G401 (cell line): ENCODE measurements around the gene ARHGAP1. TPM values are rescaled to one million over a fixed set of nuclear protein-coding genes. Genes with fewer than 3 reads are reported as not detected.

Experiments used
- DNase-seq: peaks from one replicate; pipeline ENCODE4 v3.0.0-alpha.2; 2015; ENCODE audit warnings: low spot score
- in situ Hi-C: cut with HindIII; loops from 2 replicates; pipeline ENCODE4 v1.10.0; 2016; ENCODE audit warnings: low sequenced_read_pairs, mixed read lengths
- total RNA-seq: library from RNA; depleted of rRNA; stranded (reverse); fragments of >200 nt; shearing (Covaris generic); gene quantifications from 2 replicates; pipeline ENCODE4 v1.2.3, GENCODE V29; 2014

The ARHGAP1 gene
- total RNA-seq, 1 experiment from 2014 or later, result 4.1 TPM

DNA sequence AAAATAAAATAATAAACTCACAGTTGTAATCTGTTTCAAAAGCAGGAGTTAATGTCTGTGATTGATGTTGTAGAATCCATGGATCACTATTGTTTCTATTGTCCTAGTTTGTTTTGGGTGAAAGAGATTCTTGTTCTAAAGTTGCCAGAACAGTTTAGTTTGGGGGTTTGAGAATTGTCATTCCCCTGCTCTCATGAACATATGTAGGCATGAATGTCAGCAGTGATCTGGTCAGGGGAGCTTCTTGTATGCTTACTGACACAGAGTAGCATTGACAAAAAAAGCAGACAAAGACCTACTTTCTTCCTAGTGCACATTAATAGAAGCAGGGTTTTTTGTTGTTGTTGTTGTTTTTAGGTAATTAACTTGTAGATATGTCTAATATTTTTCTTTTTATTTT, 38.6 kb downstream of the ARHGAP1 start:
- in situ Hi-C loops, result no loop called here

DNA sequence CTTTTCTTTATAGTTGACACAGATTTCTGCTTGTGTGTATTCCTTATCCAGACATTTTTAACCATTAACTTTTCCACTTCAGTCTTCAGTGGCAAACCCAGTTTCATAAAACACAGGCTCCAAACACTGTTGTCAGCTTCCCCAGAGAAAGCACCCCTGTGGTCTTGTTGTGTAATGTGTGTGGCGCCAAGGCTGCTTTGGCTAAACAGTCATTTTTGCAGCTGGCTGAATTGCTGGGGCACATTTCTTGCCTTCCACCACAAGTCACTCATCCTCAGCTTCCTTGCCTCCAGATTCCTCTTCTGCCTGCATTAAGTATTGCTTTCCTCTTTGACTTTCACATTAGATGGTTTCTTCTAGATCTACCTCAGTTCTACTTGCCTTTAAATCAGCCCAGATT, 40.5 kb downstream of the ARHGAP1 start:
- no peak for DNase-seq
- in situ Hi-C loops, result no loop called here

More for the DNA sequence above, 38.6 kb downstream of the ARHGAP1 start:
- no peak for DNase-seq

DNA sequence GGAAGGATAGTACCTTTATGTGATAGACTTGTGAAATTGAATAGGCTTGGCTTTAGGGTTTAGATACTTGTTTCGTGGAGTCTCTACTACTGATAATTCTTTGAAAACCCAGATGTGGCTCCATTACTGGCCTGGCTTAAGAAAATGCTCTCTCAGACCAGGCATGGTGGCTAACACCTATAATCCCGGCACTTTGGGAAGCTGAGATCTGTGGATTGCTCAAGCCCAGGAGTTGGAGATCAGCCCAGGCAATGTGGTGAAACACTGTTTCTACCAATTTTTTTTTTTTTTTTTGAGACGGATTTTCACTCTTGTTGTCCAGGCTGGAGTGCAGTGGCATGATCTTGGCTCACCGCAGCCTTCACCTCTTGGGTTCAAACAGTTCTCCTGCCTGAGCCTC, 42.2 kb downstream of the ARHGAP1 start:
- no peak for DNase-seq
- in situ Hi-C loops, result no loop called here

DNA sequence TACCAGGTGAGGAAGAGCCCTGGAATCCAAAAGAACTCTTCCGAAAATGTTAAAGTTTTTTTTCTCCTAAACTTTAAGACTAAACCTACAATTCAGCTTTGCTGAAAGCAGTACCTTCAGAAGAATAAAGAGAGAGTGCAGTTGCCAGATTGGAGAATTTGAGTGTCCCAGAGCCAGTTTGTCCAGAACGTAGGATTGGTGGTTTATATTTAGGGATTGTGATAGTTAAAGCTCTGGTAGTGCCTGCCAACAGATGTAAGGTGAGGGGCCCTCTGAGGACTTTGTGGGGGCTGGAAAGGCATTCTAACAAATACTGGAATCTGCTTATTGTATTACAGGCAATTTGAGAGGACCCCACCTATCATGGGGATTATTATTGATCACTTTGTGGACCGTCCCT, 43.2 kb downstream of the ARHGAP1 start:
- DNase-seq, result no peak
- in situ Hi-C loops, result no loop called here

GRCh38 chr11:46655631-46656030, 44.8 kb downstream of the ARHGAP1 start:
- DNase-seq, result no peak
- in situ Hi-C loops, result no loop called here

GRCh38 chr11:46649180-46649738, 51.2 kb downstream of the ARHGAP1 start:
- DNase-seq, result peak; percentile 23
- in situ Hi-C loops, result no loop called here

DNA sequence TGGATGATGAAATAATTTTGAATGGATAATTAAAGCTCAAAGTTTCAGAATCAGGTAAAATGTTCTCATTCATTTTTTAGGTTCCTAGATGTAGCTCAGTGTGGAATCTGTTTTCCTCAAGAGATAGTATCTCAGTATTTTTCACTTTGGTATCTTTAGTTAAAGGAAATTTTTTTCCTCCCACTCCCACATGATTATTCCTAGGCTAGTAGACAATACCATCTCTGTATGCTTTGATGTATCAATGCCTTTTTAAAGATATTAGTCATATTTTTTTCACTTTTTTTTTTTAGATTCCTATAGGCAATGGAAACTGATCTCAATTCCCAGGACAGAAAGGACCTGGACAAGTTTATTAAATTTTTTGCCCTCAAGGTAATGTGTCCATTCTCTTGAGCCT, 56.4 kb downstream of the ARHGAP1 start:
- in situ Hi-C loops, result no loop called here
- no peak for DNase-seq

GRCh38 chr11:46643531-46643930, 56.9 kb downstream of the ARHGAP1 start:
- in situ Hi-C loops, result no loop called here
- DNase-seq, result no peak

GRCh38 chr11:46642627-46643335, 57.6 kb downstream of the ARHGAP1 start:
- in situ Hi-C loops, result no loop called here
- no peak for DNase-seq

DNA sequence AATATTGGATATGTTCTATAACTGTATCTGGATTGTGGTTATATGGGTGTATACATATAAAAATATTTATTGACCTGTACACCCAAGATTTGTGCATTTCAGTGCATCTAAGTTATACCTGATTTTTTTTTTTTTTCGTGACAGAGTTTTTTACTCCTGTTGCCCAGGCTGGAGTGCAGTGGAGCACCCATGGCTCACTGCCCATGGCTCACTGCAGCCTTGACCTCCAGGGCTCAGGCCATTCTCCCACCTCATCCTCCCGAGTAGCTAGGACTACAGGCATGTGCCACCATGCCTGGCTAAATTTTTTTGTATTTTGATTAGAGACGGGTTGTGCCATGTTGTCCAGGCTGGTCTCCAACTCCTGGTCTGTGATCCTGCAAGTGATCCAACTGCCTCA, 58.8 kb downstream of the ARHGAP1 start:
- in situ Hi-C loops, result no loop called here
- DNase-seq, result no peak

- in situ Hi-C loops, result no loop called here
Observed at GRCh38 chr11:46640036-46640788, 60.2 kb downstream of the ARHGAP1 start.

GRCh38 chr11:46639197-46639839, 61.1 kb downstream of the ARHGAP1 start:
- in situ Hi-C loops, result no loop called here

More at GRCh38 chr11:46640036-46640788, 60.2 kb downstream of the ARHGAP1 start:
- no peak for DNase-seq

DNA sequence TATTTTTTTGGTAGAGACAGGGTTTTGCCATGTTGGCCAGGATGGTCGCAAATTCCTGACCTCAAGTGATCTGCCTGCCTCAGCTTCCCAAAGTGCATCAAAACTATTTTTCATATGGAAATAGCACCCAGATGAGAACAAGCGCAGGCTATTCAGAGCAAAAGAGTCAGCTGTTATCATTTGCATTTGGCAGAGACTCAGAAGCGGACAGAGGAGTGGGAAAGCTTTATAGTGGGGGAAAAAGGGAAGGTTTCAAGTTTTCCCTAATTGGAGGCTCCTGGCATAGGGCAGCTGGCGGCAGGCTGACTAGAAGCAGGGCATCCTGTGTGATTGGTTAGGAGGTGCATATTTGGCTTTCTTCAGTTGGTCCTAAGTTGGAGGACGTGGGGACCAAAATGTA, 62.9 kb downstream of the ARHGAP1 start:
- in situ Hi-C loops, result no loop called here
- no peak for DNase-seq

More at GRCh38 chr11:46639197-46639839, 61.1 kb downstream of the ARHGAP1 start:
- DNase-seq, result no peak

GRCh38 chr11:46635557-46636139, 64.8 kb downstream of the ARHGAP1 start:
- in situ Hi-C loops, result no loop called here
- DNase-seq, result no peak

GRCh38 chr11:46633291-46634217, 66.9 kb downstream of the ARHGAP1 start:
- DNase-seq, result no peak

GRCh38 chr11:46632502-46632901, 67.9 kb downstream of the ARHGAP1 start:
- in situ Hi-C loops, result no loop called here

More at GRCh38 chr11:46633291-46634217, 66.9 kb downstream of the ARHGAP1 start:
- in situ Hi-C loops, result no loop called here

DNA sequence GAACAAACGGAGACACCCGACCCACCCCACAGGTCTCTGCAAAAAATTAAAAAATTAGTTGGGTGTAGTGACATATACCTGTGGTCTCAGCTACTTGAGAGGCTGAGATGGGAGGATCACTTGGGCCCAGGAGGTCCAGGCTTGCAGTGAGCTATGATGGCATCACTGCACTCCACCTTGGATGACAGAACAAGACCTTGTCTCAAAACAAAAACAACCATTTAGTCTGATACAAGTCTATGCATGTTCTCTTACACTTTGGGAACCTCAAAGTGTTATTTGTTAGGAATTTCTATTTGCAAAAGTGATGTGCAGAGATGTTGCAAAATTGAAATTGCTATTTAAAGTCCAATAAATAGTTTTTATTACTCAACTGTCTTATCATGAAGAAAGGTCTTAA, 68.7 kb downstream of the ARHGAP1 start:
- no peak for DNase-seq
- in situ Hi-C loops, result no loop called here

More at GRCh38 chr11:46632502-46632901, 67.9 kb downstream of the ARHGAP1 start:
- DNase-seq, result no peak

DNA sequence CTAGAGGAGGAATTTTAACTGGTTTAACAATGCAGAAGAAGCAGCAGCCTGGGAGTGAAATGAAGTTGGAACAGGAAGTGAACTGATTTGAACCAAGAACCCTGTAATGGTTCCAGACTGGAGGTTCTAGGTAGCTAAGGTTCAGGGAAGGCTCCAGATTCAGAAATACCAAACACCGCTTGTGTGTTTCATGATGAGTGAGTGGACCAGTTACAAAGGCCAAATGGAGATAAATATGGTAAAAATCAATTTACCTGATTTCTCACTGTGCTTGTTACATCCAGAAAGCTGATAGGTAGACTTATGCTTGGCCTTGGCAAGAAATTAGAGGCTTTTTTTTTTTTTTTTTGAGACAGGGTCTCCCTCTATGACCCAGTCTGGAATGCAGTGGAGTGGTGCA, 70.2 kb downstream of the ARHGAP1 start:
- DNase-seq, result no peak
- in situ Hi-C loops, result no loop called here
